PFSK-1 (cell line): ENCODE measurements around the gene C11orf71.

Source experiments
- FOXP2 ChIP-seq: optimal IDR thresholded peaks from 2 replicates; pipeline ENCODE3; 2011; ENCODE audit warnings: borderline replicate concordance, control low read depth, inconsistent platforms; ENCODE audit not compliant: insufficient read depth; ENCODE audit errors: extremely low read length, extremely low read depth
- POLR2AphosphoS5 ChIP-seq: IDR thresholded peaks from 2 replicates; pipeline ENCODE4 v1.6.1; 2012; ENCODE audit warnings: low read depth, mild to moderate bottlenecking, control low read depth, low read length, moderate library complexity
- TAF1 ChIP-seq: IDR thresholded peaks from 2 replicates; pipeline ENCODE4 v1.6.1; 2012; ENCODE audit warnings: low read length, control low read depth, borderline replicate concordance; ENCODE audit not compliant: insufficient read depth

DNA sequence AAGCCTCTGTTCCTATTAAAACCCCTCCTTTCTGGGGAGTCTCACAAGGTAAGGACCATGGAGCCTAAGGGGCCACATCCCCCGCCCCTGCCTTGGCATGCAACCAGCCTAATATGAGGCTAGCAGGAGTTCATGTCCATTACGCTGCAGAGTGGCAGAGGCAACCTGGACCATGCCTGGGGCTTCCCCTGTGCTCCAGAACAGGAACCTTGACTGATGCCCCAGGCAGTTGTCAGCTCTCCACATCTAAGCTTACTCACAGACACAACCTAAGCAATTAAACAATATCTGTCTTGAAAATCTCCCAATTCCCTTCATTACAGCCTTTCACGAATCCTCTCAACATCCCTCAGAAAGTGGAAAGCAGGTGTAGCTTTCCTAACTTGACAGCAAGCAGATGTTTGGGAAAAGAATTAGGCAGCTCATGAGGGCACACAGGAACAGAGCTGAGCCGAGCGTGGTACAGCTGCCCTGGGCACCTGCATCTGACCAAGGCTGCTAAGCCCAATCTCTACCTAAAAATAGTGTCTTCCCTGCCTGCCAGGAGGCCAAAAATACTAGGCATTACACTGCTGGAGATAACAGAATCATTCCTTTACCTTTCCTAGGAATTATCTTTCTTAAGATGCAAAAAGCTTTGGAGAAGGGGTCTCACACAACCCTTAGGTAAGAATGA lies 20.8 kb downstream of the C11orf71 start:
- TF ChIP-seq TAF1, result no peak
- TF ChIP-seq FOXP2, result no peak
- no peak for TF ChIP-seq POLR2AphosphoS5
